ENCODE measurements around the gene SMARCD3. TPM values are rescaled to one million over a fixed set of nuclear protein-coding genes. Genes with fewer than 3 reads are reported as not detected.

Gene SMARCD3
- polyA plus RNA-seq, 3 donors, result 104 to 183 (median 112) TPM

DNA sequence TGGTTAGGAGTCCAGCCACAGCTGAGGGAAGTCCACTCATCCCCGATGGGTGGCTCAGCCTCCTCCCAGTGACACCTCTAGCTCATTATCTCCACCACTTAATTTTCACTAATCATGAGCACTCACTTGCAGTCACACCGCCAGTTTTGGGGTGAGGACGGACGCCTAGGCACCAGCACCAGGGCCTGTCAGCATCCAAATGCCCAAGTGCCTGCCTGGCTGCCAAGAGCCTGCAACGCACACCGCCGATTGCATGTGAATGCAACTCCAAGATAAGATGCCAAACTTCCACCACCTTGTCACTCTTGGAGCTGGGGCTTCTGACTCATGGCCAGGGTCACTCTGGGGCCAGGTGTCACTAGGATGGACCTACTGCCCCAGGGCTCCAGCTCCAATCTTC is 24.4 kb upstream of the SMARCD3 start:
- no peak overlapping the region for H3K4me3 Mint-ChIP-seq
- H3K36me3 ChIP-seq (replicated peaks in 1 of 2; ENCODE audit: control insufficient read depth in 1 of 2, insufficient read depth in 2 of 2, low read length in 2 of 2), result peaks cover 7 to 27% of the 10 kb centered on the region in 2 donors
- H3K27me3 Mint-ChIP-seq (ENCODE audit: low read depth in 3 of 3), result peaks cover 3 to 8% (median 7%) of the 10 kb centered on the region in 3 donors
- DNase-seq, result no peak
- no peaks in the 10 kb centered on the region for H3K9me3 Mint-ChIP-seq
- no peaks in the 10 kb centered on the region for H3K27me3 ChIP-seq (ENCODE audit: control insufficient read depth in 2 of 2, insufficient read depth in 2 of 2, low read length in 2 of 2)
- peak overlapping the region; percentile 6 for H3K4me2 ChIP-seq (replicated peaks; ENCODE audit: extremely low read depth, low read length, poor library complexity, severe bottlenecking)
- H3K4me1 ChIP-seq (ENCODE audit: control insufficient read depth in 1 of 2, insufficient read depth in 2 of 2, low read length in 2 of 2), result peaks cover 68 to 70% of the 10 kb centered on the region in 2 donors
- intact Hi-C loops (cut with micrococcal nuclease), result loop anchor here in 1 of 2 donors (2.0 to 5.0 kb wide), 2 partner anchors 24 to 41 kb away; partner anchors contain the start of genes CHPF2 and SMARCD3
- peaks cover 20% of the 10 kb centered on the region for H3K79me2 ChIP-seq (ENCODE audit: insufficient read depth, low read length)
- H3K27ac ChIP-seq (ENCODE audit: low read depth in 1 of 2, low read length in 2 of 2), result peak overlapping the region; percentile 86 to 92
- H3K4me1 Mint-ChIP-seq, result peaks cover 78% of the 10 kb centered on the region
- H3K9me3 ChIP-seq (replicated peaks in 1 of 2; ENCODE audit: control insufficient read depth in 1 of 2, insufficient read depth in 1 of 2, low read length in 2 of 2), result no peaks in the 10 kb centered on the region
- H3K4me3 ChIP-seq (replicated peaks in 1 of 3; ENCODE audit: low read depth in 2 of 3, low read length in 3 of 3), result peak overlapping the region in 1 of 3 experiments; percentile 79
- peaks cover 18% of the 10 kb centered on the region for H4K20me1 ChIP-seq (ENCODE audit: insufficient read depth, low read length)
- peak overlapping the region in 5 of 7 donors; percentile 91 to 99 (median 95) for H3K27ac Mint-ChIP-seq
- no peak overlapping the region for H3K9ac ChIP-seq (ENCODE audit: insufficient read depth, low read length, poor library complexity, severe bottlenecking)
- 90% methylated on average over 7 of the region's 7 CpGs for WGBS (ENCODE audit: insufficient coverage)
- TF ChIP-seq, protein P1, sequence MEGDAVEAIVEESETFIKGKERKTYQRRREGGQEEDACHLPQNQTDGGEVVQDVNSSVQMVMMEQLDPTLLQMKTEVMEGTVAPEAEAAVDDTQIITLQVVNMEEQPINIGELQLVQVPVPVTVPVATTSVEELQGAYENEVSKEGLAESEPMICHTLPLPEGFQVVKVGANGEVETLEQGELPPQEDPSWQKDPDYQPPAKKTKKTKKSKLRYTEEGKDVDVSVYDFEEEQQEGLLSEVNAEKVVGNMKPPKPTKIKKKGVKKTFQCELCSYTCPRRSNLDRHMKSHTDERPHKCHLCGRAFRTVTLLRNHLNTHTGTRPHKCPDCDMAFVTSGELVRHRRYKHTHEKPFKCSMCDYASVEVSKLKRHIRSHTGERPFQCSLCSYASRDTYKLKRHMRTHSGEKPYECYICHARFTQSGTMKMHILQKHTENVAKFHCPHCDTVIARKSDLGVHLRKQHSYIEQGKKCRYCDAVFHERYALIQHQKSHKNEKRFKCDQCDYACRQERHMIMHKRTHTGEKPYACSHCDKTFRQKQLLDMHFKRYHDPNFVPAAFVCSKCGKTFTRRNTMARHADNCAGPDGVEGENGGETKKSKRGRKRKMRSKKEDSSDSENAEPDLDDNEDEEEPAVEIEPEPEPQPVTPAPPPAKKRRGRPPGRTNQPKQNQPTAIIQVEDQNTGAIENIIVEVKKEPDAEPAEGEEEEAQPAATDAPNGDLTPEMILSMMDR (IDR thresholded peaks at IDR 0.05), result no peak
- H2AFZ ChIP-seq (ENCODE audit: insufficient read depth, low read depth, low read length, poor library complexity, severe bottlenecking), result no peak overlapping the region
- H3K36me3 Mint-ChIP-seq, result peaks cover 31 to 51% of the 10 kb centered on the region in 2 donors

DNA sequence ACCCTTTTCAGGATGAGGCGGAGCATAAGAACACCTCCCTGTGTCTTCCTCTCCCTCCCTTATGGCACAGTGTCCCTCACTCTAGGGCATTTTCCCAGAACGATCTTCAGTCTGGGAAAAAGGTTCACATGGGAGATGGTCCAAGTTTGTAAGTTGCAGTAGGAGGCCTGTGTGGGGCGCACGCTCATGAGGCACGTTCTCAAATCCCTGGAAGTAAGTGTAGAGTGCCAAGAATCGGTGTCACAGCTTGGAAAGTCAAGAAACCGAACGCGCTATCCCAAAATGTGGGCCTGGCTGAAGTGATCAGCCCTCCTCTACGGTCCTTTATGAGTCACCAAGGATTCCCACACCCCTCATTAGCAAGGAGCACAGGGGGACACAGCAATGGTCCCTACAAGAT is 23.9 kb upstream of the SMARCD3 start:
- Mint-ChIP-seq H3K9me3 (no peaks in the 10 kb centered on the region), H3K36me3 (peaks cover 33 to 56% of the 10 kb centered on the region in 2 donors), H3K27ac (peak overlapping the region; percentile 90 to 99 (median 93)), H3K27me3 (ENCODE audit: low read depth in 3 of 3) (peaks cover 3 to 6% (median 6%) of the 10 kb centered on the region in 3 donors), H3K4me3 (peak overlapping the region in 1 of 2 donors; percentile 40), H3K4me1 (peaks cover 76% of the 10 kb centered on the region)
- H3K4me2 ChIP-seq (replicated peaks; ENCODE audit: extremely low read depth, low read length, poor library complexity, severe bottlenecking), result peak overlapping the region; percentile 53
- H3K4me3 ChIP-seq (replicated peaks in 1 of 3; ENCODE audit: low read depth in 2 of 3, low read length in 3 of 3), result peak overlapping the region in 1 of 3 experiments; percentile 79
- peak overlapping the region; percentile 86 to 92 for H3K27ac ChIP-seq (ENCODE audit: low read depth in 1 of 2, low read length in 2 of 2)
- intact Hi-C loops (cut with micrococcal nuclease), result loop anchor here in 1 of 2 donors (2.0 to 5.0 kb wide), 2 partner anchors 24 to 40 kb away; partner anchors contain the start of genes CHPF2 and SMARCD3
- peaks cover 20% of the 10 kb centered on the region for H3K79me2 ChIP-seq (ENCODE audit: insufficient read depth, low read length)
- no peaks in the 10 kb centered on the region for H3K27me3 ChIP-seq (ENCODE audit: control insufficient read depth in 2 of 2, insufficient read depth in 2 of 2, low read length in 2 of 2)
- no peaks in the 10 kb centered on the region for H3K9me3 ChIP-seq (replicated peaks in 1 of 2; ENCODE audit: control insufficient read depth in 1 of 2, insufficient read depth in 1 of 2, low read length in 2 of 2)
- H4K20me1 ChIP-seq (ENCODE audit: insufficient read depth, low read length), result peaks cover 18% of the 10 kb centered on the region
- DNase-seq, result peak in 1 of 3 donors; percentile 37
- H2AFZ ChIP-seq (ENCODE audit: insufficient read depth, low read depth, low read length, poor library complexity, severe bottlenecking), result no peak overlapping the region
- peaks cover 65 to 67% of the 10 kb centered on the region in 2 donors for H3K4me1 ChIP-seq (ENCODE audit: control insufficient read depth in 1 of 2, insufficient read depth in 2 of 2, low read length in 2 of 2)
- H3K9ac ChIP-seq (ENCODE audit: insufficient read depth, low read length, poor library complexity, severe bottlenecking), result peak overlapping the region; percentile 1
- peaks cover 7 to 30% of the 10 kb centered on the region in 2 donors for H3K36me3 ChIP-seq (replicated peaks in 1 of 2; ENCODE audit: control insufficient read depth in 1 of 2, insufficient read depth in 2 of 2, low read length in 2 of 2)
- WGBS (ENCODE audit: insufficient coverage), result 94% methylated on average over 6 of the region's 10 CpGs
- TF ChIP-seq, protein P1 (IDR thresholded peaks at IDR 0.05), result no peak

Measured in CD14-positive monocyte (primary cell).